HCT116 (cell line): ENCODE measurements around the gene TRERF1. TPM values are rescaled to one million over a fixed set of nuclear protein-coding genes. Genes with fewer than 3 reads are reported as not detected.

Experiments used
- ATAC-seq: fragments of 200-7000 bp; cut with Tn5 transposase; 2 replicates; pipeline ENCODE4 v1.9.1; 2020; ENCODE audit warnings: mild to moderate bottlenecking, moderate library complexity
- BruUV-seq: library from RNA; stranded (reverse); fragments of 400-500 nt; replicated peaks from 2 replicates; lab custom pipeline; 2021; lab: Mats Ljungman, UMichigan
- CTCF ChIA-PET: fragments of 300-600 bp; sonication (Branson Sonifier 250); formaldehyde crosslinking; loops from one replicate; lab custom pipeline; 2021; ENCODE audit warnings: antibody characterized with exemption; lab: Charles Lee
- POLR2A ChIA-PET: fragments of 300-600, 350-600 bp; sonication (Branson Sonifier 250); formaldehyde crosslinking; loops from one replicate; lab custom pipeline; 2021; ENCODE audit warnings: antibody characterized with exemption; lab: Charles Lee
- RAD21 ChIA-PET, 2 experiments: fragments of 300-600 bp; sonication (Branson Sonifier 250); formaldehyde crosslinking; loops; one replicate each; lab custom pipeline; 2023; ENCODE audit warnings: low total read pairs in 2 of 2; ENCODE audit not compliant: uncharacterized antibody in 2 of 2, unreplicated experiment in 2 of 2, low non-redundant PET in 1 of 2; lab: Charles Lee
- DNase-seq: peaks from one replicate; pipeline ENCODE4 v3.0.0-alpha.2; 2010; ENCODE audit warnings: low read depth, low spot score
- H2AFZ ChIP-seq: fragments of 200-600 bp; shearing (Covaris generic), sonication (generic); 2 replicates; pipeline ENCODE4 v1.6.1; 2017; ENCODE audit warnings: low read depth, mixed run types, mixed read lengths, antibody characterized with exemption, low read length; ENCODE audit not compliant: poor library complexity, severe bottlenecking
- H3K27ac ChIP-seq: 2 replicates; pipeline ENCODE4 v1.5.1; 2012; ENCODE audit warnings: low read depth, low read length
- H3K27me3 ChIP-seq: fragments of 200-600 bp; sonication (generic); 2 replicates; pipeline ENCODE4 v1.6.1; 2016; ENCODE audit warnings: mixed run types, low read length, mixed read lengths; ENCODE audit not compliant: insufficient read depth
- H3K36me3 ChIP-seq, 2 experiments: fragments of 200-500 bp in 1 of 2; fragments of 200-600 bp in 1 of 2; sonication (Bioruptor generic) in 1 of 2; sonication (generic) in 1 of 2; 2 replicates each; pipeline versions ENCODE4 v1.5.1 to v1.6.1; 2014 to 2016; ENCODE audit warnings: low read length in 2 of 2, inconsistent platforms in 1 of 2, mixed read lengths in 1 of 2, mixed run types in 1 of 2; ENCODE audit not compliant: insufficient read depth in 2 of 2, control insufficient read depth in 1 of 2
- H3K4me1 ChIP-seq, 2 experiments: fragments of 200-600 bp in 1 of 2; sonication (generic) in 1 of 2; 2 replicates each; pipeline versions ENCODE4 v1.5.1 to v1.6.1; 2012 to 2017; ENCODE audit warnings: low read length in 2 of 2, inconsistent platforms in 1 of 2, mild to moderate bottlenecking in 1 of 2, mixed read lengths in 1 of 2, mixed run types in 1 of 2, moderate library complexity in 1 of 2; ENCODE audit not compliant: insufficient read depth in 2 of 2, control insufficient read depth in 1 of 2
- H3K4me2 ChIP-seq: fragments of 200-600 bp; sonication (generic); 2 replicates; pipeline ENCODE4 v1.6.1; 2017; ENCODE audit warnings: mixed run types, low read length, mixed read lengths
- H3K4me3 ChIP-seq, 2 experiments: fragments of 200-600 bp in 1 of 2; sonication (generic) in 1 of 2; replicated peaks in 1 of 2; 2 replicates each; pipeline ENCODE4 v1.5.1; 2011 to 2016; ENCODE audit warnings: low read length in 2 of 2, control low read depth in 1 of 2, low read depth in 1 of 2, mild to moderate bottlenecking in 1 of 2, mixed read lengths in 1 of 2, mixed run types in 1 of 2
- H3K79me2 ChIP-seq: fragments of 200-600 bp; sonication (generic); 2 replicates; pipeline ENCODE4 v1.6.1; 2017; ENCODE audit warnings: mild to moderate bottlenecking, mixed run types, low read length, moderate library complexity, mixed read lengths; ENCODE audit not compliant: insufficient read depth
- H3K9ac ChIP-seq: fragments of 200-600 bp; sonication (generic); 2 replicates; pipeline ENCODE4 v1.6.1; 2016; ENCODE audit warnings: low read length, mixed read lengths
- H3K9me2 ChIP-seq: fragments of 200-600 bp; sonication (generic), shearing (Covaris generic); 2 replicates; pipeline ENCODE4 v1.6.1; 2017; ENCODE audit warnings: mixed run types, mild to moderate bottlenecking, moderate library complexity; ENCODE audit not compliant: insufficient read depth
- H3K9me3 ChIP-seq, 2 experiments: fragments of 200-500 bp in 1 of 2; fragments of 200-600 bp in 1 of 2; sonication (Bioruptor generic) in 1 of 2; sonication (generic) in 1 of 2; 2 replicates each; pipeline ENCODE4 v1.6.1; 2014 to 2017; ENCODE audit warnings: low read length in 2 of 2, mixed read lengths in 2 of 2, inconsistent platforms in 1 of 2, low read depth in 1 of 2, mild to moderate bottlenecking in 1 of 2, mixed run types in 1 of 2, moderate library complexity in 1 of 2; ENCODE audit not compliant: control insufficient read depth in 1 of 2, insufficient read depth in 1 of 2
- H4K20me1 ChIP-seq: fragments of 200-600 bp; sonication (generic), shearing (Covaris generic); 2 replicates; pipeline ENCODE4 v1.6.1; 2017; ENCODE audit warnings: mixed run types, mild to moderate bottlenecking, moderate library complexity; ENCODE audit not compliant: insufficient read depth
- CBX3 ChIP-seq: IDR thresholded peaks from 2 replicates; pipeline ENCODE4 v1.6.1; 2012; ENCODE audit warnings: low read depth
- ELF1 ChIP-seq: IDR thresholded peaks from 2 replicates; pipeline ENCODE4 v1.6.1; 2012; ENCODE audit warnings: low read depth, borderline replicate concordance
- EZH2phosphoT487 ChIP-seq: fragments of 200-600 bp; IDR thresholded peaks from 2 replicates; pipeline ENCODE4 v1.6.1; 2018; ENCODE audit warnings: antibody characterized with exemption, borderline replicate concordance
- FOSL1 ChIP-seq: IDR thresholded peaks from 2 replicates; pipeline ENCODE4 v1.6.1; 2012; ENCODE audit warnings: low read depth
- POLR2A ChIP-seq: IDR thresholded peaks from 2 replicates; pipeline ENCODE4 v1.7.0; 2011; ENCODE audit warnings: borderline replicate concordance; ENCODE audit not compliant: insufficient read depth, insufficient read length; ENCODE audit errors: extremely low read depth
- POLR2AphosphoS5 ChIP-seq: IDR thresholded peaks from 2 replicates; pipeline ENCODE4 v1.6.1; 2011; ENCODE audit warnings: mild to moderate bottlenecking, low read depth, low read length, moderate library complexity
- RAD21 ChIP-seq: IDR thresholded peaks from 2 replicates; pipeline ENCODE4 v1.6.1; 2012; ENCODE audit warnings: low read depth, mild to moderate bottlenecking
- REST ChIP-seq: IDR thresholded peaks from 2 replicates; pipeline ENCODE4 v1.6.1; 2012; ENCODE audit warnings: low read depth
- SIN3A ChIP-seq: IDR thresholded peaks from 2 replicates; pipeline ENCODE4 v1.6.1; 2012; ENCODE audit warnings: low read depth
- TCF7L2 ChIP-seq: IDR thresholded peaks from 2 replicates; pipeline ENCODE4 v1.7.0; 2011; ENCODE audit warnings: borderline replicate concordance, inconsistent platforms; ENCODE audit not compliant: insufficient read depth, insufficient read length; ENCODE audit errors: extremely low read depth
- ZBTB33 ChIP-seq: IDR thresholded peaks from 2 replicates; pipeline ENCODE4 v1.6.1; 2011; ENCODE audit warnings: mild to moderate bottlenecking, low read length, moderate library complexity; ENCODE audit not compliant: insufficient replicate concordance; ENCODE audit errors: extremely low read depth
- ZFX ChIP-seq: fragments of 450-650 bp; IDR thresholded peaks from 2 replicates; pipeline ENCODE4 v1.6.1; 2017
- ZNF274 ChIP-seq: fragments of 200-500 bp; sonication (Bioruptor generic); IDR thresholded peaks from 2 replicates; pipeline ENCODE4 v1.6.1; 2014; ENCODE audit warnings: mild to moderate bottlenecking, low read depth, low read length, inconsistent platforms
- intact Hi-C: fragments of 100-400 bp; cut with micrococcal nuclease; formaldehyde crosslinking; loops from 2 replicates; pipeline ENCODE4 v1.10.0; 2022
- total RNA-seq: library from RNA; stranded (reverse); gene quantifications from one replicate; pipeline ENCODE4 v1.2.1, GENCODE V29; 2021; ENCODE audit not compliant: unreplicated experiment

The TRERF1 gene
- total RNA-seq, 1 experiment from 2014 or later, result 12.4 TPM

- no TSS peak for BruUV-seq
- ChIA-PET CTCF (interaction anchor here (1.6 to 1.7 kb wide), 2 partner anchors 13 to 26 kb away, joined by 4 to 5 read pairs; no protein-coding TSS in a partner anchor), RAD21 (no interaction called here), POLR2A (no interaction called here)
- H3K27me3 ChIP-seq, result no peaks in the 10 kb centered on the region
- no peaks in the 10 kb centered on the region for H4K20me1 ChIP-seq
- H2AFZ ChIP-seq, result no peak overlapping the region
- H3K79me2 ChIP-seq, result no peaks in the 10 kb centered on the region
- no peak overlapping the region for H3K4me2 ChIP-seq
- ATAC-seq, result no peak
- intact Hi-C loops, result no loop called here
- peaks cover 10% of the 10 kb centered on the region in 2 experiments; a peak in 3 of 4 replicates for H3K4me1 ChIP-seq
- no peak overlapping the region for H3K4me3 ChIP-seq
- H3K9me2 ChIP-seq, result no peaks in the 10 kb centered on the region
- no peak overlapping the region for H3K27ac ChIP-seq
- DNase-seq, result no peak
- no peak overlapping the region for H3K9ac ChIP-seq
- TF ChIP-seq POLR2A, result no peak
- TF ChIP-seq REST, result no peak
- no peak for TF ChIP-seq CBX3
- no peak for TF ChIP-seq SIN3A
- TF ChIP-seq EZH2phosphoT487, result no peak
- no peak for TF ChIP-seq TCF7L2
- no peak for TF ChIP-seq ZFX
- no peak for TF ChIP-seq FOSL1
- TF ChIP-seq ELF1, result no peak
- no peak for TF ChIP-seq POLR2AphosphoS5
- no peak for TF ChIP-seq ZBTB33
- TF ChIP-seq ZNF274, result no peak
- TF ChIP-seq RAD21, result no peak
- TF ChIP-seq, all 23 proteins: peak for 0
- Histone ChIP-seq H3K36me3 (no peaks in the 10 kb centered on the region), H3K9me3 (no peaks in the 10 kb centered on the region)
These were observed 263.3 kb downstream of the TRERF1 start for GRCh38 chr6:42188406-42188805.
